ENCODE data around the gene TNNC1.

The TNNC1 gene

GRCh38 chr3:52430416-52430810 lies 23.4 kb downstream of the TNNC1 start:
- DNase-seq (ENCODE audit: low spot score), result no peak

DNA sequence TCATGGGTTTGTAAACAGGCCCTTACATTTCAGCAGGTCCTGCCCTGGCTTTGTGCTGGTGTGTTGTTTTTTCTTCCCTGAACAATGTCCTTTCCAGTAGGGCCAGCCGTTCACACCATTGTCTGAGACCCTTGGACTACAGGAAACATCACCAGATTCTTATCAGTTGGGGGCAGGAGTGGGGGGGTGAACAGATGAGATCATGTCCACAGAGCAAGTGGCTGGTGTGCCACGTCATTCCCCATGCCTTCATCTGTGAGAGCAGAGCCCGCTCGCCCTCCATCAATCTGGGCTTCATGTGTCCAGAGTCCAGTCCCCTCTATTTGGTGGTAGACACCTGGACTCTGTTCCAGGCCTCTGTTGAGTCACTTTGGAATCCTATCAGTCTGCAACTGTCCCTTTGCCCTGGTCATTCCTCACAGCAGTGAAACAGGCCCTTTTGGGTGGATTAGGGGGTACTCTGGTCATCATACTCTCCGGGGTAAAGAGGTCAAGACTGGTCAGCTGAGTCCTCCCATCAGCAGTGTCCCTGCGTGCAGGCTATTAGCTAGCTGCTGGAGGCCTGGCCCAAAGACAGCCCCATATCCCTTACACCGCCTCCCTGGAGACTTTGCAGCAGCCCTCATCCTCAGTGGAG lies 23.9 kb downstream of the TNNC1 start:
- DNase-seq (ENCODE audit: low spot score), result no peak

DNA sequence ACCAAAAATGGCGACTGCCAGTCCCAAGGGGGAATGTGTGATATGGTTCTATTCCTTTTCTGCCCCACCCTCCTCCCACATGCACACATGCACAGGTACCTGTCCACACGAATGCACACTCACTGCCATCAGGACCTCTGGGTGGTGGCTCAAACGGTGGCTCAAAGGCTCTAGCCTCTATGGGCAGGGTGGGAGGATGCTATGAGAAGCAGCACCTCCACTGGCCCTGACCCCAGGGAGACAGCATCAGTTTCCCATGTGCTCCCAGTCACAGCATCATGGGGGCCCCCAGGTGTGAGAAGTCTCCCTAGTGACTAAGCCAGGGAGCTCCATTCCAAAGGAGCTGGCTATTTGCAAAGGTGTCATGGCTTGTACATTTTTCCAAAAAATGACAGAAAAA lies 24.8 kb downstream of the TNNC1 start:
- DNase-seq (ENCODE audit: low spot score), result no peak

DNA sequence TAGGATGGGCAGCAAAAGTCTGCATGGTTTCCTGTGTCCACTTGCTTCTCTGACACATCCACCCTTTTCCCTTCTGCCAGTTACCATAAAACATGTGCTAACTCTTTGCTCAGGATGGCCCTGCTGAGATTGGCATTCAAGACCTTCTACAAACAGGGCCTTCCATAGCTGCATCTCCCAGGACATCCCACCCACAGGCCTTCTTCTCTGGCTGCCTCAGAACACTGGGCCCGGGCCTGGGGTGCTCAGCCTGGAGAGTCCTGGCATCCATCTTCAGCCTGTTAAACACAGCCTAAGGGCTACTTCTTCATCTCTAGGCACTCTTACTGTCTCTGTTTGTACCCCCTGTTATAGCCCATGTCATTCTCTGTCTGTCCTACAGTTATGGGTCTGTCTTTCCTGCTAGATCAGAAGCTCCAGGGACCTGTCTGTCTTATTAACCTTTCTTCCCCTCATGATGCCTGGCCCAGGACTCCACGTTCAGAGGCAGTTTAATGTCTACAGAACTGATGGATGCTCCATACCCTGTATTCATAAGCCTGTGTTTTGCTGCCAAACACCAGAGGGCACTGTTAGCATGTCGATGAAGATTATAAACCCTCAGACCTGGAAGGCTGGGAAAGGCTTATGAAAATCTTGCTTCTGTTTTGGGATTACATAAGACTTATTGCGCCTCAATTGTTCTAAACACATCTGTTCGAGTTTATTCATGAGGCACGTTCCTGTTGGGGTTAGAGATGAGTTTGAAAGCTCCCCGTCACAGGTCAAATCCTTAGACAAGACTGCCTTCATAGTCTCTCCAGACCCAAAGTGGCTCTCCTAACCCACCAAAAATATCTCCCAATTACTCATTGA lies 25.5 kb downstream of the TNNC1 start:
- peak; percentile 84 for DNase-seq (ENCODE audit: low spot score)

GRCh38 chr3:52423173-52423572 lies 30.7 kb downstream of the TNNC1 start:
- no peak for DNase-seq (ENCODE audit: low spot score)

- DNase-seq (ENCODE audit: low spot score), result no peak
Measured at GRCh38 chr3:52422669-52423068, 31.2 kb downstream of the TNNC1 start.

GRCh38 chr3:52420388-52420787 lies 33.5 kb downstream of the TNNC1 start:
- DNase-seq (ENCODE audit: low spot score), result no peak

DNA sequence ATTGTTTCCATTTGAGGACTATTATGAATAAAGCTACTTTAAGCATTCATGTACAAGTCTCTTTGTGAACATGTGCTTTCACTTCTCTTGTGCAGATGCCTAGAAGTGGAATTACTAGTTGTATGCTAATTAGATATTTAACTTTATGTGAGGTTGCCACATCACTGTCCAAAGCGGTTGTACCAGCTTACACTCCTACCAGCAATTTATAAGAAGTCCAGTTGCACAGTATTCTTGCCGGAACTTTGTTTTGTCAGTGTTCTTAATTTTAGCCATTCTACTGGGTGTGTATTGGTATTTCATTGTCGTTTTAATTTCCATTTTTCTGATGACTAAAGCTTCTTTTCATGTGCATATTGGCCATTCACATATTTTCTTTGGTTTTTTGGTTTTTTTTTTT lies 38.0 kb downstream of the TNNC1 start:
- no peak for DNase-seq (ENCODE audit: low spot score)

- no peak for DNase-seq (ENCODE audit: low spot score)
Measured at GRCh38 chr3:52408466-52408865, 45.4 kb downstream of the TNNC1 start.

DNA sequence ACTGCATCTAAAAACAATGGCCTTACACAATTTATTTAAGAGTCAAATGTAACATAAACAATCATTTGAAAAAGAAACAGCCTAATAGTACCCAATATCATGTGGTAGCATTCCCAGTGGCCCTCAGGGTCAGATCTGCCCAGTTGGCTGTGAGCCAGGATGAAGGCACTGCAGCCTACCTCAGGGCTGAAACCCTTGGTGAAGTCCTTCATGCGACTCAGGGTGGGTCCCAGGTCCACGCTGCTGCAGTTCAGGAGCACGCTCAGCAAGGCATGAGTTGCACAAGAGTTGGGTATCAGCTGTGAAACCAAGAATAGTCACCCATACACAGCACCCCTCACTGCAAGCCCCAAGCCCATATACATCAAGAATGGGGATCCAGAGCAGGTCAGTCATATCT lies 46.1 kb downstream of the TNNC1 start:
- DNase-seq (ENCODE audit: low spot score), result no peak

- no peak for DNase-seq (ENCODE audit: low spot score)
Measured at GRCh38 chr3:52406791-52407510, 46.9 kb downstream of the TNNC1 start.

DNA sequence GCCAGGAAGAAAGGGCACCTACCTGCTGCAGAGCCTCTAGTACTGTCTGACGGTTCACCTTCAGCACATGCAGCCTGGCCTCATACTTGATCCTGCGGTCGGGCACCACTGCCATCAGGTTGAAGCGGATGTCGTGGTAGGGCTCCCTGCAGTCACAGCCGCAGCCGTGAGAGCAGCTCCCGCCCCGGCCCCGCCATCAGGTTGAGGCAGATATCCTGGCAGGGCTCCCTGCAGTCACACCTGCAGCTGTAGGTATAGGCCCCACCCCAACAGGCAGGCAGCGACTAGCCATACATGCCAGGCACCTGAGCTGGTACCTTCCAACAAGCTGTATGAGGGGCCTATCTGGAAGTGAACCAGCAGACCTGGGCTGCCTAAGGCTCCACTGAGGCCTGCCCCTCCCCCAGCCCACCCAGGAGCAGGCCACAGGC lies 47.6 kb downstream of the TNNC1 start:
- no peak for DNase-seq (ENCODE audit: low spot score)

GRCh38 chr3:52405601-52406110 lies 48.2 kb downstream of the TNNC1 start:
- DNase-seq (ENCODE audit: low spot score), result no peak

- DNase-seq (ENCODE audit: low spot score), result no peak
Measured at GRCh38 chr3:52405066-52405465, 48.8 kb downstream of the TNNC1 start.

GRCh38 chr3:52404391-52404790 lies 49.5 kb downstream of the TNNC1 start:
- DNase-seq (ENCODE audit: low spot score), result no peak

GRCh38 chr3:52403955-52404354 lies 49.9 kb downstream of the TNNC1 start:
- no peak for DNase-seq (ENCODE audit: low spot score)

DNA sequence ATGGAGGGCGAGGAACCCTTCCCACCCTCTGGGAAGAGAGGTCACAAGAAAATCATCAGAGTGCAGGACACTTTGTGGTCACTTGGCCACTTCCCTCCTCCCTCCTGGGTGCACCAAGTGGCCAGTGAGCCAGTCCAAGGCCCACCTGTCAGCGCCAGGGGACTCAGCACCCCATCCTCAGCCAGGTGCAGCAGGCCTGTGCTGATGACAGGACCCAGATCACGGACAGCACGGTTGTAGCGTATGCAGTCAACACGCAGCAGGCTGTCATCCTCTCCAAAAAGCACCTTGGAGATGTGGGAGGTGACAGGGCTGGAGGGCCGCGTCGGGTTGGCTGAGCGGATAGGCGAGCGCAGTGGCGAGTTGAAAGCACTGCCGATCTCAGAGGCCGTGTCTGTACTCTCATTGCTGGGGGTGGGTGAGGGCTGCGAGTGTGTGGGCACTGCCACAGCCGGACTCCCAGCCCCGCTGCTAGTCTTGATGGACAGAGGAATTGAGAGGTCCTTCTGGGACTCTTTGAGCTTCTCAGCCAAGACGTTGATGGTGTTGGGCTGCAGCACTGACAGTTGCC lies 50.5 kb downstream of the TNNC1 start:
- no peak for DNase-seq (ENCODE audit: low spot score)

DNA sequence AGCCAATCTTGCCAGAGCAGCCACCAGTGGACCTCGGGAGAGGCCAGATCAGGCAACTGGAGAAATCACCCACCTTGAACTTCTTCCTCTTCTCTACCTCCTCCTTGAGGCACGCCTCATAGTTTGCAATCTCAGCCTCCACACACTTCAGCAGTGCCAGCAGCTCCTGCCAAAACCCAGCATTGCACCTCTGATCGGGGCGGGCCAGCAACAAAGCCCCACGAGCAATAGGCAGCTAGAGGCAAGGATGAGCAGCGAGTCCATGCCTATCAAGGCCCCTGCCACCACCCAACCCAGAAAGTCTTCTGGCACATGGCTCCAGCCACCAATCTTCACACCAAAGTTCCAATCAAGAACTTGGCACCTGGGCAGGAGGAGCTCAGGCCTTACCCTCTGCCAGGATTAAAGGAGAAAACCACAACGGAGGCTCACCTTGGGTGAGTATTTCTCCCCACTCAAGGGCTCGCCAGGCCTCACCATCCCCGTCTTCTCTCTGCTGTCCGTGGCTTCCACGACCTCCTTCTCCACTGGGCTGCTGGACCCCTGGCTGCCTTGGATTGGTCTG lies 51.1 kb downstream of the TNNC1 start:
- no peak for DNase-seq (ENCODE audit: low spot score)

DNA sequence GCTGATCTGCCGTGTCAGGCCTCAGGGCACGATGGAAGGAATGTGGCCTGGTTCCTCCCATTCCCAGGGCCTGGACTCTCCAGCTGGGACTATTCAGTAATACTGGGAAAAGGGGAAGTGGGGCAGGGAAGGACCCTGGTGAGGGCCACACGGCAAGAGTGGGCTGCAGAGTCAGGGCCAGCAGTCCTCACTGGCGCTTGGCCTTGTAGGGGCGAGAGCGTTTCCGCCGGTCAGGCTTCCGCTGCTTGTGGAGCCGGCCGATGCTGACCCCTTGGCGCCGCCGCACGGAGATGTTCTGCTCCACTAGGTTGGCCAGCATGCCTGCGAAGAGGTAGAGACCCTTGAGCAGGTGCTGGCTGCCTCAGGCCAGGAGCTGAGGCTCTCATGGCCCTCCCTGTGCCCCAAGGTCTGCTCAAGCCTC lies 51.7 kb downstream of the TNNC1 start:
- no peak for DNase-seq (ENCODE audit: low spot score)

DNA sequence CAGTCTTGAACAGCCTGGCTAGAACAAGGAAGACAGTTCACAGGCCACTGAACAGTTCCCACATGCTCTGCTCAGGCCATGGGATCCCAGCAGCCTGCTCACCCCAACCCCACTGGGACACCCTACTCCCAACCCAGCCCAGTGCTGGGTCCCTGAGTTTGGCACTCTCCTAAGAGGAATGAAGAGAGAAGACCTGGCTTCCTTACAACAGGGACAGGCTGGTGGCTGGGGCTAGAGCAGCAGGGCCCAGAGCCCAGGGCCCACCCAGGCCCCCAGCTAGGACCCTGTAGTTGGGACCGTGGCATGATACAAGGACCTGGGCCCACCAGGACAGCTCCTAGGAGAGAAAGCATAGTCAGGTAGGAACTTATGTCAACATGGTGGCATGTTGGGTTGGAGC lies 52.3 kb downstream of the TNNC1 start:
- no peak for DNase-seq (ENCODE audit: low spot score)

All from AG08395 (cell line).